ENCODE measurements around the gene CARD9. TPM values are rescaled to one million over a fixed set of nuclear protein-coding genes. Genes with fewer than 3 reads are reported as not detected.
A peak's percentile ranks its signal among the peaks of the same experiment; 100 is the strongest.

The CARD9 gene
- total RNA-seq, 6 experiments from 2014 or later = 0.48 to 1.6 (median 1.1) TPM

DNA sequence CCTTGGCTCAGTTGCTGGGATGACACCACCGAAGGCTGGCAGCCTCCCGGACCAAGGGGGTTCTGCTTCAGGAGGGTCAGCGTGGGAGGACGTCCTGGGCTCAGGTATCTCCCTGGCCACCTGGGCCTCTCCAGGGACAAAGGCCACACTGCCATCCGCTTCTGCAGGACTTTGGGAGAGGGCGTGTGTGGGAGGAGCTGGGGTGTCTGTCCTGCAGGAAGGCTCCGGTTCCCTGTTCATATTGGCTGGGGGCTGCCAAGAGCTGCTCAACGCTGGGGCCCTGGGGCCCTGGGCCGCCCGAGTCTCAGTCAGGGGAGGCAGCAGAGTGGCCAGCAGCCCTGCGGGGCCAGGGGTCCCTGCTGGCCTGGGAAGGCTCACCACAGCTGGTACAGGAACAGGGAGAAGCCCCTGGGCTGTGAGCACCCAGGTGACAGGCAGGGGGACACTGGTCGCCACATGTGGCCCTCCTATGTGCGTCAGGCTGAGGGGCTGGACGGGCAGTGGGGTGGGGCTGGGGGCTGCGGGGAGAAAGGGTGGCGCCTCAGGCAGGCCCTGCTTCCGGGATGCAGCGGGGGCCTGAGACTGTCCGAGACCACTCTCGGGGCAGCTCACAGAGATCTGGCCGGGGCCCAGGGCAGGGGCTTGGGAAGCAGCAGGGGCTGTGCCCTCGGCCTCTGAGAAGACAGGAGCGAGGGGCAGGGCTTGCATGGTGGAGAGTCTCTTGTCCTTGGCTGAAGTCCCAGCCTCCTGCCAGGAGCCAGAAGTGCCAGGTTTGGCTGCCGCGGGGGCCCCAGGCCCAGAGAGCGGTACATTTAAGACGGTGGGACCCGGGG lies 4.9 kb upstream of the CARD9 start:
- Histone ChIP-seq H3K9me3 (no peaks in the 10 kb centered on the region), H3K4me1 (peaks cover 0 to 15% (median 0%) of the 10 kb centered on the region in 4 donors), H3K27ac (no peak overlapping the region), H3K27me3 (no peaks in the 10 kb centered on the region), H3K4me3 (no peak overlapping the region), H3K36me3 (peaks cover 0 to 28% (median 8%) of the 10 kb centered on the region in 4 donors)
- TF ChIP-seq, protein P1, sequence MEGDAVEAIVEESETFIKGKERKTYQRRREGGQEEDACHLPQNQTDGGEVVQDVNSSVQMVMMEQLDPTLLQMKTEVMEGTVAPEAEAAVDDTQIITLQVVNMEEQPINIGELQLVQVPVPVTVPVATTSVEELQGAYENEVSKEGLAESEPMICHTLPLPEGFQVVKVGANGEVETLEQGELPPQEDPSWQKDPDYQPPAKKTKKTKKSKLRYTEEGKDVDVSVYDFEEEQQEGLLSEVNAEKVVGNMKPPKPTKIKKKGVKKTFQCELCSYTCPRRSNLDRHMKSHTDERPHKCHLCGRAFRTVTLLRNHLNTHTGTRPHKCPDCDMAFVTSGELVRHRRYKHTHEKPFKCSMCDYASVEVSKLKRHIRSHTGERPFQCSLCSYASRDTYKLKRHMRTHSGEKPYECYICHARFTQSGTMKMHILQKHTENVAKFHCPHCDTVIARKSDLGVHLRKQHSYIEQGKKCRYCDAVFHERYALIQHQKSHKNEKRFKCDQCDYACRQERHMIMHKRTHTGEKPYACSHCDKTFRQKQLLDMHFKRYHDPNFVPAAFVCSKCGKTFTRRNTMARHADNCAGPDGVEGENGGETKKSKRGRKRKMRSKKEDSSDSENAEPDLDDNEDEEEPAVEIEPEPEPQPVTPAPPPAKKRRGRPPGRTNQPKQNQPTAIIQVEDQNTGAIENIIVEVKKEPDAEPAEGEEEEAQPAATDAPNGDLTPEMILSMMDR (IDR thresholded peaks at IDR 0.05) = no peak
- TF ChIP-seq POLR2A (IDR thresholded peaks at IDR 0.05) = no peak
- WGBS (ENCODE audit: insufficient coverage, low coverage, low lambda C conversion rate, missing lambda C conversion rate) = 38% methylated on average over 8 of the region's 28 CpGs
- ATAC-seq (peak in 3 of 4 donors; percentile 8 to 67 (median 50)), DNase-seq (peak in 1 of 3 donors; percentile 68)
- intact Hi-C loops (cut with DNase I) = no loop called here

DNA sequence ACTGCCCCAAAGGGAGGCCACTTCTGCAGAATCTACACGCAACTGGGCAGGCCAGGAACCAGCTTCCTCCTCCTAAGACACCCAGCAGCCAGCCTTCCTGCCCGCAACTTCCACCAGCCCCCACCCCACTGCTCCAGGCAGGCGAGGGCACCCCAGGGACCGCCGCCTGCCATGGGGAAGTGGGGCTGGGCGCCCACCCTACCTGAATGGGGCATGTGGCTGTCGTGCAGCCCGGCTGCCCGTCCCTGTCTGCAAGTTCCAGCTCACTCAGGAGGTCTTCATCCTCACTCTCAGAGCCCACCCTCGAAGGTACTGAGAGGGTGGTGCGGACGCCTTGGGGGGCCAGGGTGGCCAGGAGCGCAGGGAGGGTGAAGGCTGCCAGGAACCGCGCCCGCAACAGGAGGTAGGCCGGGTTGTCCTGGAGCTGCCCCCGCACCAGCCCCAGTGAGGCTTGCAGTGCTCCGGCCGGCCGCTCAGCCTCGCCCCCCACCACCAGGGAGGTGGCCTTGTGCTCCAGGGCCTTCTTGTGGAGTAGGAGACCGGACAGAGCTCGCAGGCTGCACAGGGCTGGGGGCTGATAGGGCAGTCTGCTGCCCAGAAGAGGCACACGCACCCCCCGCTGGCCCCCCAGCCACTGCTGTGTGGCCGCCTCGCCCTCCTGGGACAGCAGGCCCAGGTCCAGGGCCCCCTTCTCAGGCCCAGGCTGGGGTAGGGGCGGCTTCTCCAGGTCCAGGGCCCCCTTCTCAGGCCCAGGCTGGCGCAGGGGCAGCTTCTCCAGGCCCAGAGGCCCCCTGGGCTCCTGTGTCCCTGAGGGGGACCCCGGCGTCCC lies 4.1 kb upstream of the CARD9 start:
- no peak for ATAC-seq
- TF ChIP-seq, protein P1 (IDR thresholded peaks at IDR 0.05) = no peak
- TF ChIP-seq POLR2A (IDR thresholded peaks at IDR 0.05) = no peak
- intact Hi-C loops (cut with DNase I) = no loop called here
- WGBS (ENCODE audit: insufficient coverage, low coverage, low lambda C conversion rate, missing lambda C conversion rate) = 92% methylated on average over 6 of the region's 32 CpGs
- no peak overlapping the region for H3K4me3 ChIP-seq
- H3K27ac ChIP-seq = no peak overlapping the region
- no peak for DNase-seq
- no peaks in the 10 kb centered on the region for H3K9me3 ChIP-seq
- peaks cover 0 to 24% (median 0%) of the 10 kb centered on the region in 4 donors for H3K4me1 ChIP-seq
- H3K27me3 ChIP-seq = no peaks in the 10 kb centered on the region
- peaks cover 0 to 20% (median 5%) of the 10 kb centered on the region in 4 donors for H3K36me3 ChIP-seq

GRCh38 chr9:136376457-136376856 lies 3.0 kb upstream of the CARD9 start:
- intact Hi-C loops (cut with DNase I) = no loop called here
- Histone ChIP-seq H3K27me3 (no peaks in the 10 kb centered on the region), H3K4me1 (peaks cover 0 to 28% (median 1%) of the 10 kb centered on the region in 4 donors), H3K4me3 (no peak overlapping the region), H3K27ac (no peak overlapping the region), H3K9me3 (no peaks in the 10 kb centered on the region), H3K36me3 (peaks cover 0 to 11% (median 1%) of the 10 kb centered on the region in 4 donors)
- ATAC-seq (no peak), DNase-seq (no peak)
- WGBS (ENCODE audit: insufficient coverage, low coverage, low lambda C conversion rate, missing lambda C conversion rate) = no CpG with 5 or more reads among the region's 8 CpGs
- TF ChIP-seq, protein P1 (IDR thresholded peaks at IDR 0.05) = no peak
- no peak for TF ChIP-seq POLR2A (IDR thresholded peaks at IDR 0.05)

GRCh38 chr9:136375096-136375495 lies 1.6 kb upstream of the CARD9 start:
- TF ChIP-seq, protein P1 (IDR thresholded peaks at IDR 0.05) = no peak
- no peak for TF ChIP-seq POLR2A (IDR thresholded peaks at IDR 0.05)
- WGBS (ENCODE audit: insufficient coverage, low coverage, low lambda C conversion rate, missing lambda C conversion rate) = 73% methylated on average over 2 of the region's 12 CpGs
- Histone ChIP-seq H3K27me3 (no peaks in the 10 kb centered on the region), H3K4me3 (no peak overlapping the region), H3K9me3 (no peaks in the 10 kb centered on the region), H3K36me3 (peaks cover 0 to 4% (median 1%) of the 10 kb centered on the region in 4 donors), H3K27ac (no peak overlapping the region), H3K4me1 (peaks cover 0 to 28% (median 1%) of the 10 kb centered on the region in 4 donors)
- ATAC-seq (no peak), DNase-seq (no peak)
- intact Hi-C loops (cut with DNase I) = no loop called here
